A549 (cell line): ENCODE measurements around the gene PGC. TPM values are rescaled to one million over a fixed set of nuclear protein-coding genes. Genes with fewer than 3 reads are reported as not detected.

Experiments
- ATAC-seq, 2 experiments: fragments of 200-7000 bp in 1 of 2; fragments of >200 bp in 1 of 2; cut with Nextera tagmentation in 1 of 2; cut with Tn5 transposase in 1 of 2; 3 replicates each; pipeline versions ENCODE4 v1.8.0 to v1.9.1; 2018 to 2020; ENCODE audit warnings: mild to moderate bottlenecking in 1 of 2, moderate library complexity in 1 of 2
- CTCF ChIA-PET: fragments of 300-600 bp; sonication (Branson Sonifier 250); formaldehyde crosslinking; extraction: SDS; loops from one replicate; lab custom pipeline; 2021; ENCODE audit warnings: antibody characterized with exemption, inconsistent platforms; lab: Yijun Ruan, JAX
- POLR2A ChIA-PET: fragments of 350-600 bp; formaldehyde crosslinking; extraction: SDS; loops from one replicate; lab custom pipeline; 2021; ENCODE audit warnings: antibody characterized with exemption, inconsistent platforms; lab: Yijun Ruan, JAX
- DNase-seq, 2 experiments: peaks; one replicate each; pipeline versions ENCODE4 v3.0.0 to v3.0.0-alpha.2; 2011 to 2016; ENCODE audit warnings: low read depth in 1 of 2, low spot score in 1 of 2
- FAIRE-seq: peaks from 2 replicates; lab custom pipeline; 2011; peaks lifted over from hg19 to GRCh38; lab: Jason Lieb, UNC
- H3K27ac ChIP-seq, 2 experiments: fragments of >200 bp; sonication (Bioruptor Twin); formaldehyde crosslinking; 3 replicates each; pipeline ENCODE4 v1.5.1; 2016 to 2017
- H3K4me1 ChIP-seq: fragments of >200 bp; sonication (Bioruptor Twin); formaldehyde crosslinking; 3 replicates; pipeline ENCODE4 v1.6.1; 2016
- H3K4me2 ChIP-seq: fragments of >200 bp; sonication (Bioruptor Twin); formaldehyde crosslinking; 3 replicates; pipeline ENCODE4 v1.6.1; 2016
- H3K4me3 ChIP-seq: fragments of >200 bp; sonication (Bioruptor Twin); formaldehyde crosslinking; 3 replicates; pipeline ENCODE4 v1.5.1; 2016
- H3K9me3 ChIP-seq: fragments of >200 bp; sonication (Bioruptor Twin); formaldehyde crosslinking; 3 replicates; pipeline ENCODE4 v1.6.1; 2016
- CBX2 ChIP-seq: fragments of 200-600 bp; sonication (generic); IDR thresholded peaks from 2 replicates; pipeline ENCODE4 v1.6.1; 2016; ENCODE audit warnings: low read depth, mild to moderate bottlenecking, borderline replicate concordance
- CBX8 ChIP-seq: fragments of 200-600 bp; sonication (generic); IDR thresholded peaks from 2 replicates; pipeline ENCODE4 v1.6.1; 2016
- EHF ChIP-seq: fragments of 250-450 bp; sonication (Bioruptor Pico); IDR thresholded peaks from 2 replicates; pipeline ENCODE4 v1.5.0; 2020; ENCODE audit warnings: mild to moderate bottlenecking
- ELK1 ChIP-seq: fragments of 150-350 bp; IDR thresholded peaks from 2 replicates; pipeline ENCODE4 v1.6.1; 2014; ENCODE audit warnings: low read depth, mild to moderate bottlenecking, low read length
- EP300 ChIP-seq, 2 experiments: fragments of >200 bp; sonication (Bioruptor Twin); formaldehyde crosslinking; IDR thresholded peaks; 2 replicates in 1 of 2; 3 replicates in 1 of 2; pipeline ENCODE4 v1.6.1; 2016 to 2017
- ESRRA ChIP-seq: fragments of 150-350 bp; IDR thresholded peaks from 2 replicates; pipeline ENCODE4 v1.6.1; 2014; ENCODE audit warnings: mild to moderate bottlenecking, low read length, borderline replicate concordance
- FOSL2 ChIP-seq, 2 experiments: fragments of 450-650 bp in 1 of 2; fragments of >200 bp in 1 of 2; sonication (Bioruptor Twin) in 1 of 2; formaldehyde crosslinking; IDR thresholded peaks; 2 replicates each; pipeline versions ENCODE4 v1.5.0 to v1.6.1; 2016 to 2020; ENCODE audit warnings: mild to moderate bottlenecking in 1 of 2, moderate library complexity in 1 of 2
- GATA3 ChIP-seq: IDR thresholded peaks from 2 replicates; pipeline ENCODE4 v1.6.1; 2012; ENCODE audit warnings: borderline replicate concordance
- HDAC2 ChIP-seq: fragments of 200-600 bp; sonication (generic); IDR thresholded peaks from 2 replicates; pipeline ENCODE4 v1.6.1; 2016
- HEYL ChIP-seq: fragments of 250-450 bp; sonication (Bioruptor Pico); IDR thresholded peaks from 2 replicates; pipeline ENCODE4 v1.8.0; 2021; ENCODE audit warnings: mild to moderate bottlenecking, moderate library complexity
- HMGXB4 ChIP-seq: fragments of 250-450 bp; sonication (Bioruptor Pico); IDR thresholded peaks from 2 replicates; pipeline ENCODE4 v1.5.0; 2021; ENCODE audit warnings: mild to moderate bottlenecking, moderate library complexity, borderline replicate concordance
- HOXA7 ChIP-seq: fragments of 250-450 bp; sonication (Bioruptor Pico); IDR thresholded peaks from 2 replicates; pipeline ENCODE4 v1.5.0; 2020; ENCODE audit warnings: mild to moderate bottlenecking, moderate library complexity
- HOXB5 ChIP-seq: fragments of 250-450 bp; sonication (Bioruptor Pico); IDR thresholded peaks from 2 replicates; pipeline ENCODE4 v1.5.0; 2020; ENCODE audit warnings: mild to moderate bottlenecking, moderate library complexity
- JUNB ChIP-seq: fragments of >200 bp; sonication (Bioruptor Twin); formaldehyde crosslinking; IDR thresholded peaks from 2 replicates; pipeline ENCODE4 v1.6.1; 2016
- KDM1A ChIP-seq: fragments of 200-600 bp; sonication (generic); IDR thresholded peaks from 2 replicates; pipeline ENCODE4 v1.6.1; 2016; ENCODE audit warnings: low read depth, mild to moderate bottlenecking
- MAX ChIP-seq: IDR thresholded peaks from 2 replicates; pipeline ENCODE4 v1.6.1; 2012
- NPAS2 ChIP-seq: fragments of 250-450 bp; sonication (Bioruptor Pico); IDR thresholded peaks from 2 replicates; pipeline ENCODE4 v1.8.0; 2022; ENCODE audit warnings: mild to moderate bottlenecking, moderate library complexity, borderline replicate concordance
- PHF8 ChIP-seq: fragments of 200-600 bp; sonication (generic); IDR thresholded peaks from 2 replicates; pipeline ENCODE4 v1.6.1; 2016; ENCODE audit warnings: low read depth, mild to moderate bottlenecking, antibody characterized with exemption, moderate library complexity, borderline replicate concordance
- RAD21 ChIP-seq, 2 experiments: fragments of >200 bp in 1 of 2; sonication (Bioruptor Twin) in 1 of 2; formaldehyde crosslinking in 1 of 2; IDR thresholded peaks in 1 of 2; conservative IDR thresholded peaks in 1 of 2; 2 replicates in 1 of 2; 3 replicates in 1 of 2; pipeline ENCODE4 v1.6.1; 2012 to 2018; ENCODE audit warnings: inconsistent platforms in 1 of 2
- RFX5 ChIP-seq: fragments of 450-650 bp; IDR thresholded peaks from 2 replicates; pipeline ENCODE4 v1.7.1; 2014; ENCODE audit warnings: antibody characterized with exemption, mild to moderate bottlenecking, moderate library complexity
- RNF2 ChIP-seq: fragments of 200-600 bp; sonication (generic); IDR thresholded peaks from 2 replicates; pipeline ENCODE4 v1.6.1; 2016; ENCODE audit warnings: low read depth, mild to moderate bottlenecking, antibody characterized with exemption, moderate library complexity, borderline replicate concordance
- TFCP2L1 ChIP-seq: fragments of 250-450 bp; sonication (Bioruptor Pico); IDR thresholded peaks from 2 replicates; pipeline ENCODE4 v1.5.0; 2021; ENCODE audit warnings: mild to moderate bottlenecking
- TP53 ChIP-seq: fragments of 250-450 bp; sonication (Bioruptor Pico); IDR thresholded peaks from 2 replicates; pipeline ENCODE4 v1.5.0; 2021; ENCODE audit warnings: mild to moderate bottlenecking, moderate library complexity
- USF2 ChIP-seq: fragments of 450-650 bp; IDR thresholded peaks from 2 replicates; pipeline ENCODE4 v1.6.1; 2014; ENCODE audit warnings: antibody characterized with exemption
- ZC3H11A ChIP-seq: fragments of 450-650 bp; IDR thresholded peaks from 2 replicates; pipeline ENCODE4 v1.6.1; 2014; ENCODE audit warnings: antibody characterized with exemption, mild to moderate bottlenecking
- ZSCAN20 ChIP-seq: fragments of 250-450 bp; sonication (Bioruptor Pico); IDR thresholded peaks from 2 replicates; pipeline ENCODE4 v1.8.0; 2022; ENCODE audit warnings: mild to moderate bottlenecking, moderate library complexity
- WGBS: methylation state at CpG from one replicate; pipeline ENCODE4 v1.1.6; 2017; ENCODE audit errors: missing lambda C conversion rate; 5-methylcytosine and 5-hydroxymethylcytosine counted together
- polyA plus RNA-seq, 4 experiments: library from polyadenylated mRNA; depleted of rRNA in 3 of 4; stranded (reverse); fragments of >200 nt; fragmentation: RNase III in 1 of 4; extraction: RNeasy Plus Mini Kit Qiagen cat#74134 plus additional on column Dnase treatment in 1 of 4; gene quantifications; 2 replicates in 3 of 4; 3 replicates in 1 of 4; pipeline ENCODE4 v1.2.3, GENCODE V29; 2011 to 2017
- TF ChIP-seq, protein P1 (sequence below): fragments of >200 bp; sonication (Bioruptor Twin); formaldehyde crosslinking; IDR thresholded peaks from 3 replicates; pipeline ENCODE4 v1.6.1; 2016

Gene PGC
- polyA plus RNA-seq, 2 of the 4 experiments (the other 2 are of a cell fraction), result not detected

- no peak; a peak in 2 of 6 replicates for ATAC-seq
- no peak for FAIRE-seq
- H3K9me3 ChIP-seq, result no peaks in the 10 kb centered on the region
- ChIA-PET POLR2A (no interaction called here), CTCF (interaction anchor here (0.6 to 0.9 kb wide), 4 partner anchors 11 to 412 kb away, joined by 3 to 4 read pairs (median 4); no protein-coding TSS in a partner anchor)
- peak overlapping the region; percentile 86 to 89 for H3K27ac ChIP-seq
- H3K4me1 ChIP-seq, result peaks cover 16% of the 10 kb centered on the region
- H3K4me2 ChIP-seq, result peak overlapping the region; percentile 98
- TF ChIP-seq ZSCAN20 (CRISPR knock-in tag), result no peak
- TF ChIP-seq ELK1, result no peak
- no peak for TF ChIP-seq HEYL (CRISPR knock-in tag)
- no peak for TF ChIP-seq RNF2
- no peak for TF ChIP-seq HMGXB4 (CRISPR knock-in tag)
- no peak for TF ChIP-seq HDAC2
- TF ChIP-seq USF2, result no peak
- TF ChIP-seq TP53 (CRISPR knock-in tag), result no peak
- TF ChIP-seq GATA3, result no peak
- TF ChIP-seq PHF8, result no peak
- TF ChIP-seq NPAS2, result no peak
- DNase-seq, result no peak
- H3K4me3 ChIP-seq, result peak overlapping the region; percentile 75
- 3% methylated on average over 9 of the region's 16 CpGs for WGBS
Measured at GRCh38 chr6:41779336-41779735, 32.1 kb upstream of the PGC start.

DNA sequence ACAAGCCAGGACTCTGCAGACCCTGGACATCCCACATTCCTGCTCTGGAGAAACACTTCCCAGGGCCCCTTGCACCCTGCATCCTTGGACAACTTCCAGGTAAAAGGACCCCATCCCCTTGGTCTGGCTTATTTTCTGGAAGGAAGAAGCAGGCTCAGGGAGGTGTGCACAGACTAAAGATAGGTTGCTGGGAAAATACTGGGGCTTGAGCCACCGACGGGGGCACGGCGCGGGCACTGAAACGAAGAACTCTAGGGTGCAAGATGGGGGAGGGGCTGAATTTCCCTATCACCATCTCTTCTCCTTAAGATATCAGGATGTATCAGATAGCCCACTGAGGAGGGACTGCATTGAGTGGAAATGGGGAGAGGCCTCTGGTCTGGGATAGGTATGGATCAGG lies 31.7 kb upstream of the PGC start:
- H3K4me3 ChIP-seq, result peak overlapping the region; percentile 75
- TF ChIP-seq HOXA7 (CRISPR knock-in tag), result no peak
- TF ChIP-seq EP300 (IDR thresholded peaks at IDR 0.05), result no peak
- TF ChIP-seq ZC3H11A, result no peak
- TF ChIP-seq RNF2, result no peak
- TF ChIP-seq ZSCAN20 (CRISPR knock-in tag), result no peak
- TF ChIP-seq GATA3, result no peak
- no peak for TF ChIP-seq JUNB
- no peak for TF ChIP-seq RFX5
- TF ChIP-seq PHF8, result no peak
- TF ChIP-seq RAD21 (conservative IDR thresholded peaks at IDR 0.05 in 1 of 2, IDR thresholded peaks at IDR 0.05 in 1 of 2), result no peak
- no peak for TF ChIP-seq HOXB5 (CRISPR knock-in tag)
- TF ChIP-seq FOSL2 (IDR thresholded peaks at IDR 0.05), result no peak
- no peak for TF ChIP-seq FOSL2 (CRISPR knock-in tag; IDR thresholded peaks at IDR 0.05)
- TF ChIP-seq, protein P1, sequence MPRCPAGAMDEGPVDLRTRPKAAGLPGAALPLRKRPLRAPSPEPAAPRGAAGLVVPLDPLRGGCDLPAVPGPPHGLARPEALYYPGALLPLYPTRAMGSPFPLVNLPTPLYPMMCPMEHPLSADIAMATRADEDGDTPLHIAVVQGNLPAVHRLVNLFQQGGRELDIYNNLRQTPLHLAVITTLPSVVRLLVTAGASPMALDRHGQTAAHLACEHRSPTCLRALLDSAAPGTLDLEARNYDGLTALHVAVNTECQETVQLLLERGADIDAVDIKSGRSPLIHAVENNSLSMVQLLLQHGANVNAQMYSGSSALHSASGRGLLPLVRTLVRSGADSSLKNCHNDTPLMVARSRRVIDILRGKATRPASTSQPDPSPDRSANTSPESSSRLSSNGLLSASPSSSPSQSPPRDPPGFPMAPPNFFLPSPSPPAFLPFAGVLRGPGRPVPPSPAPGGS, result no peak
- no peak for TF ChIP-seq KDM1A
- TF ChIP-seq MAX, result no peak
- TF ChIP-seq ESRRA, result no peak
- TF ChIP-seq EHF, result no peak
- no peak for TF ChIP-seq TFCP2L1 (CRISPR knock-in tag)
- no peak for TF ChIP-seq CBX8
- TF ChIP-seq CBX2, result no peak
- TF ChIP-seq, all 56 proteins: peak for 0
- DNase-seq, result no peak
- ATAC-seq, result no peak
- peak overlapping the region; percentile 86 to 89 for H3K27ac ChIP-seq
- POLR2A ChIA-PET, result no interaction called here
- CTCF ChIA-PET, result interaction anchor here (1.2 to 4.6 kb wide), 2 partner anchors 9 to 72 kb away, joined by 5 to 49 read pairs; partner anchors contain the start of gene TOMM6
- H3K4me2 ChIP-seq, result peak overlapping the region; percentile 98
- WGBS, result 83% methylated on average over 6 of the region's 6 CpGs
- no peaks in the 10 kb centered on the region for H3K9me3 ChIP-seq
- peaks cover 16% of the 10 kb centered on the region for H3K4me1 ChIP-seq
- no peak for FAIRE-seq
